T-helper 9 cell (primary cell): ENCODE measurements around the gene PSMD14.
A peak's percentile ranks its signal among the peaks of the same experiment; 100 is the strongest.
"Not testable (repeated sequence)": the region's sequence is repeated elsewhere in the genome, so short reads cannot be mapped to it uniquely, and the experiment has no call there.

Experiments
- DNase-seq: peaks from one replicate; pipeline ENCODE4 v3.0.0-alpha.2; 2020
- total RNA-seq, 2 donors: gene quantifications; one replicate each; lab custom pipeline; 2026; lab: John Stamatoyannopoulos, UW

PSMD14 gene
- total RNA-seq, result 32.3 to 58.0 reads per million in 2 donors

DNA sequence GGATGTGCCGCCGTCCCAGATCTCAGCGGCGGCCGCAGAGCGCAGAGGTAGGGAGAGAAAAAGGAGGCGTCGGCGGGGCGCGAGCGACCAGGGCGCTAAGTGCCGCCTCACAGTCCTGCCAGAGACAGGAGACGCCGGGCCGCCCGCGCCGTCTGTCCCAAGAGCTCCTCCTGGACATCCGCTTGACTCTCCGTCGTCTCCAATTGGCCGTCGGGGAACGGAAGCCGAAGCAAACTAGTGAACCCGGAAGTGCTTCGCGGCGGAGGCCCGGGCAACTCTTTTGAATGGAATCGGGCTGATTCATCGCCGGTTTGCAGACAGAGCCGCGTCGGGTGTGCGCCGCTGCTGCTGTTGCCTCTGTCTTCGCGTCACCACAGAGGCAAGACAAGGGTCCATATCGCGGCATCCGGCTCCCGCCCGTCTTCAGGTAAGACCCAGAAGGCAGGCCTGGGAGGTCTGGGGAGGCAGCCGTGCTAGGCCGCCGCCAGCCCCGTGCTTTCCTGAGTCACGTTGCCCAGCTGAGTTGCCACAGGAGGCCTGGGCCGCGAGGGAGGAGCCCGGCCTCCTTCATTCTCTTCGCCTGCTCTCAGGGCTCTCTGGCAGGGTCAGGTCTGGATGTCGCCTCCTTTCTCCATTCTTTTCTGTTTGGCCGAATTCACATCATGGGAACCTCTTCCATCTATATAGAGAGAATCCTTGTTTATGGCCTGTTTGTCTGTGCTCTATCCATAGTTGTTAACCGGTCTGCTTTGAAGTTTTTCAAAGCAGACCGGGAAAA is at the start of gene PSMD14:
Gene PSMD14 (plus strand): TSS at position 248 of the 778 bp plus-strand sequence. CDS start 10,401 bp downstream, outside the sequence.
- peak; percentile 79 for DNase-seq

- no peak for DNase-seq
Measured at GRCh38 chr2:161265874-161266273, 42.4 kb upstream of the PSMD14 start.

DNA sequence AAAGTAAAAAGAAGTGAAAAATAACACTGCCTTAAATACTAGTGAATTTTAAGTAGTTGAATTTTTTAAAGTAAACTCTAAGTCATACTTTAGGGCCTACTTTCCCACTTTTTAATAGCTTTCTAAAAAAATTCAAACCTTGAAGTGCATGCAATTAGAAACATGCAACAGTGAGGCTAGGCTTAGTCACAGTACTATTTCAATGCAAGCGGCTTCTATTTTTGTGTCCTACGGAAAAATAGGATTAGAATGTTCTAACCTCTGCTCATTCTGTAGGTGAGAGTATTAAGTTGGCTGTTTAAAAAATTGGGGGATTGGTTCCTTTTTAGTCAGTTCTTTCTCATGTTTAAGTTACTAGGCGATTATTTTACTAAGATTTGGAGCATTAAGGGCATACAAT is 39.1 kb upstream of the PSMD14 start:
- DNase-seq, result no peak

DNA sequence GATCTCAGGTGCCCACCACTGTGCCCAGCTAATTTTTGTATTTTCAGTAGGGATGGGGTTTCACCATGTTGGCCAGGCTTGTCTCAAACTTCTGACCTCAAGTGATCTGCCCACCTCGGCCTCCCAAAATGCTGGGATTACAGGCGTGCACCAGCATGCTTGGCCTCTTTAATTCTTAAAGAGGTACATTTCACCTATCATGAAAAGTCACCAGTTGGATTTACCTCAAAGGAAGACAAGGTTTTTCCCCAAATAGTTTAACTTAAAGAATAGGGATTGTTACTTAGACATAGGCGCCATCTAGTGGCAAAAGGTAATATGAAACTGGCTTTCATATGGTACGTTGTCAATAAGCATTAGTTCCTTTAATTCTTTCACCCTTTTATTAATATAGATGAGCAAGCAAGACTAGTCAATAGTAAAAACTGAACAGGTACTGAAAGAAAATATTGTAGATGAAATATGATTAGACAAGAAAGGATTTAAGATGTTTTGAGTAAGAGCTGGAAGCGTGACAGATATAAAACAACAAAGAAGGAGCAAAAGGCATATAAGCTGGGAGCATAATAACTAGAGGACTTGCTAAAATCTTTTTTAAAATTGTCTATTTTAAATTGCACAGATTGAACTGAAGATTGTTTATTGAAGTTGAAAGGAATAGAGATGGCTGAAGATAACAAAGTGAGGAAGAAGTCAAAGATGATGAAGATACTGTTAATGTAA is 35.0 kb upstream of the PSMD14 start:
- no peak for DNase-seq

DNA sequence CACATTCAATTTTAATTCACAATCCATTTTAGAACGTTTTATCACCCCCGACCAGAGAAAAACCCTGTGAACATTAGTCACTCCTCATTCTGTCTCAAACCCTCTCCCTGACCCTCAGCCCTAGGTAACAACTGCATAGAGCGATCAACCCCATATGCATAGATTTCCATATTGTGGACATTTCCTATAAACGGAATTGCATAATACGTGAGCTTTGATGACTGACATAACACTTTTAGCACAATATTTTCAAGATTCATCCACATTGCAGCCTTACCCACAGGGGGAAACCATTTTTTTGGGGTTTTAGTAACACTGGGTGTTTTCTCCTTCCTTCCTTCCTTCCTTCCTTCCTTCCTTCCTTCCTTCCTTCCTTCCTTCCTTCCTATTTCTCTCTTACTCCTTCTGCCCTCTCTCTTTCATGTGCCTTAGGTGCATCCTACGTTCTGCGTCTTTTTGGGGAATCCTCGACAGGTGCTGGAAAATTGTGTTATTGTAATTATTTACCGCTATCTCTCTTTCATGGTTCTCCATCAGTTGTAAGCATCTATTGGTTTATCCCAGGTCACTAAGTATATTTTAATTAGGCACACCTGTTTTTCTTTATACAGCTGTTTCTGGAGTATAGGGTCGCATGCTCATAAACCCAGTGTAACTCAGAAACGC is 29.5 kb upstream of the PSMD14 start:
- DNase-seq, result not testable (repeated sequence)

- DNase-seq, result not testable (repeated sequence)
Measured at GRCh38 chr2:161279230-161279815, 28.9 kb upstream of the PSMD14 start.

DNA sequence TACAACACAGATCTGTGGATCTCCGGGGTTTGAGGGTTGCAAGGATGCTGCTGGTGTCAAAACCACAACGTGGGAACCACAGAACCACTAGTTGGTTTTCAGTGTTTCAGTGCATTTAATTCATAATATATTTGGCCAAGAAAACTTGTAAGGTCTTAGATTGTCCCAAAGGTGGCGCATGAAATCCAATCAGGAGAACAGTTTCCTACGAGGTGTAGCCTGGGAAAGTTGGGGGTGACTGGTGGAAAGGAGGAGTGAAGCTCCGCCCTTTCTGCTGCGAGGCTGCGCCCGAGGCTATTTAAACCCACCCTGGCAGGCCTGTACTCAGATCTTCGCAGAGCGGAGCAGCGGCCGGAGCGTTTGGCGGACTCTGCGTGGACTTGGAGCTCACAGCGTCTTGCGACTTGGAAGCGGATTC is 27.3 kb upstream of the PSMD14 start:
- peak; percentile 21 for DNase-seq

- not testable (repeated sequence) for DNase-seq
Measured at GRCh38 chr2:161281615-161282310, 26.5 kb upstream of the PSMD14 start.

DNA sequence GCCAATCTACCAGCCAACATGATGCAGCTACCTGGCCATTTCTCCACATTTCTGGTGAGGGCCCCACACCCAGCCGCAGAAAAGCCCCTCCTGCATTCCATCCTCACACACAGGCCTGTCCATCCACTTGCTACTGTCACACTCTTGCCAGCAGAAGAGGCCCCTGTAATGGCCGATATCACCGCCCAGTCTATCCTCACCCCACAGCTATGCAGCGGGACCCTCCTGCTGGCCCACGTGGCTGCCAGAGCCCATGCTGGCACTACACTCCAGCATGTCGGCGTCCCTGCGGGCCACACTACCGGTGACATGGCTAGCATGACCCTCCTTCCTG is 25.9 kb upstream of the PSMD14 start:
- DNase-seq, result not testable (repeated sequence)

DNA sequence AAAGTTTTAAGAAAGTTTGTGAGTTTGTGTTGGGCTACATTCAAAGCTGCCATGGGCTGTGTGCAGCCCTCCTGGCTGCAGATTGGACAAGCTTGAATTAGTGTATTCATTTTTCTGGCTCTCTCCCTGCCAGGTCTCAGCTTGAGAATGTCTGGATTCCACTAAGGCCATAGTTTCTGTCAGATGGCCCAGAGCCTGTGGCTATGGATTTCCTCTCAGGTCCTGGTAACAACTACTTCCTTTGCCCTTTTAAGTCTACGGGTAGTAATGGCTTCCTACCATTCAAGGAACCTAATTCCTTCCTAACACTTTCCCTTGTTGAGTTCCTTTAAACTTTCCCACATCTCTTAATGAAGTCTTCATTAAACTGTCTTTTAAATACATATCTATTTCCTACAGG is 24.3 kb upstream of the PSMD14 start:
- DNase-seq, result no peak

DNA sequence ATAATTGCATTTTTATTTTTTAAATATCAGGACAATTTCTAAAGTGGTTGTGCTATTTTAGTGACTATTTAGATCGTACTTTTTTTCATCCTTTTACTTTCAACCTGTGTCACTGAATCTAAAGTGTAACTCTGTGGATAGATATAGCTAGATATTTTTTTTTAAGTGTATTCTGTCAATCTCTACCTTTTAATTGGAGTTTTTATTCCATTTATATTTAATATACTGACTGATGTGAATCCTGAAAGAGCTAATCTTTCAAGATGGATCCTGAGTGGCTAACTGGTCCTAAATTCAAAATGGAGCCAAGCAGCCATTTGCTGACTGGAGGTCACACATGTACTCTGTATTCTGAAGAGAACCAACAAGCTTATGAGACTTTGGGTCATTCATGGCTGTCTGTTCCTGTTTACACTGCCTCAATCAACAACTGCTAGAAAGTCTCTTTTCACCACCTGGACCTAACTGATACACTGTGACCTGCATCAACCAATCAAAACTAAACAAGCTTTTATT is 4.6 kb upstream of the PSMD14 start:
- no peak for DNase-seq

DNA sequence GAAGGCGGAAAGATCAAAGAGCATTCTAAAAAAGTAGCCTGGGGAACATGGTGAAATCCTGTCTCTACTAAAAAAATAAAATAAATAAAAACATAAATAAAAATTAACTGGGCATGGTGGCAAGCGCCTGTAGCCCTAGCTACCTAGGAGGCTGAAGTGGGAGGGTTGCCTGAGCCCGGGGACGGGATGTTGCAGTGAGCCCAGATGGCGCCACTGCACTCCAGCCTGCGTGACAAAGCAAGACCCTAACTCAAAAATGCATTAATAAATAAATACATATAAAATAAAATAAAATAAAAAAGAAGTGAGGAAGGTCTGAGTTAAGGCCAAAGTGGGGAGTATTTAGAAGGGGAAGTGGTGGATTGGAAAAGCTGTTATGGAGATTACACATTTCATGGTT is 1.3 kb upstream of the PSMD14 start:
- no peak for DNase-seq

DNA sequence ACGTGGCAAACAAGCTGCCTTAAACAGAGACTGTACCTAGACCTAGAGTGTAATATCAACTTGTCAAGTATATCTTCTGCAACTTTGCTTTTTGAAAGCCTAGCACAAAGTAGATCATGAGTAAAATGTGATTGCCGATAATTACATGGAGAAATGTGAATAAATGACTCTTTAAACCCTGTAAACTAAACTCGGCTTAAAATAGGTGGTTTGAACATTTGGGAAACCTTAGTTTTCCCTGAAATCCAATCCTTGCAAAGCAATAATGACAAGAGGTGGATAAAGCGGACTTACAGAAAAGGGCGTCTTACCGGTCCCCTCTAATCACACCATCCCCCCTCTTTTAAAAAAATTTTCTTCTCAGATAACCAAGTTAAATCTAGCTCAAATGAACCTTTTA is 549 bp upstream of the PSMD14 start:
- no peak for DNase-seq

GRCh38 chr2:161312996-161313395 is 4.8 kb downstream of the PSMD14 start:
- DNase-seq, result no peak

GRCh38 chr2:161315380-161315779 is 7.2 kb downstream of the PSMD14 start:
- no peak for DNase-seq

GRCh38 chr2:161316701-161317100 is 8.5 kb downstream of the PSMD14 start:
- DNase-seq, result no peak

DNA sequence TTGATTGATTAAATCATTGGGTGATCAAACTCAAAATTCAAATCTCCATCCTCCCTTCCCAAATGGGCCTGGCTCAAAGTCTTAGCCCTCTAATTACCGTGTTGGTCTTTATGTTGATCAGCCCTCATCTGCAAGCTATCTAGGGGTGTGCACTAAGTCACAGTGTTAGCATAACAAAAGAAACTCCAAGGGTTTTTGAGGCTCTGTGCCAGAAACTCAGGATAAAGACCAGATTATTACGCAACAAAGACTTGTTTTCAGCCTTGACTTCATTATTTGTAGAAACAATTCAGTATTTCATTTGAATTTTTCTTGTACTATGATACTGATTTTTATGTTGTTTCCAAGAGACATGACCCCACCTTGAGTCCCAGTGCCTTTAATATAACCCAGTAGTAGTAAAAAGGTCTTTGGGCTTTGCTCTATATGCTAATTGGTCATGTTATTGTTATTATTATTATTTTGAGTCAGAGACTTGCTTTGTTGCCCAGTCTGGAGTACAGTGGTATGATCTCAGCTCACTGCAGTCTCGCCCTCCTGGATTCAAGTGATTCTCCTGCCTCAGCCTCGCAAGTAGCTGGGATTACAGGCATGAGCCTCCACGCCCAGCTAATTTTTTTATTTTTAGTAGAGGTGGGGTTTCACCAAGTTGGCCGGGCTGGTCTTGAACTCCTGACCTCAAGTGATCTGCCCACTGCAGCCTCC is 13.9 kb downstream of the PSMD14 start:
- no peak for DNase-seq

DNA sequence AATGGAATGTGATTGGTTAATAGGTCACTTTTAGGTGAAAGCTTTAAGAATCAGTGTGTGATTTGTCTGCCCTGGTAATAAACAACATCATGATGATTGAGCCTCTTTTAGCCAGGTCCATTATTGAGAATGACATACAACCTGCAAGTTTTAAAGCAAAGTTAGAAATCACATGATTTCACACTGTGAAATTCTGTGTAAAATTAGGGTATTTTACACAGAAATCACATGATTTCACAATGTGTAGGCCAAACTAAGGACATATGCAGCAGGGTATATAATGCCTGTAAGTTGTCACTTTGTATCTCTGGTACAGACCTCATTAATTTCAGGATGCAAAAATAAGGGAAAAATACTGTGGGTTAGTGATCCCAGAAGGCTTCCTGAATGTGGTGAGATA is 16.7 kb downstream of the PSMD14 start:
- DNase-seq, result no peak

GRCh38 chr2:161327582-161327981 is 19.4 kb downstream of the PSMD14 start:
- DNase-seq, result no peak

GRCh38 chr2:161332371-161332967 is 24.2 kb downstream of the PSMD14 start:
- no peak for DNase-seq

GRCh38 chr2:161335626-161336025 is 27.4 kb downstream of the PSMD14 start:
- no peak for DNase-seq
